Inferior parietal cortex (tissue), 1 donor: ENCODE results near the gene PACC1.
A peak's percentile ranks its signal among the peaks of the same experiment; 100 is the strongest.
"Not testable (repeated sequence)": the region's sequence is repeated elsewhere in the genome, so short reads cannot be mapped to it uniquely, and the experiment has no call there.

Experiments used
- DNase-seq: peaks from one replicate; pipeline ENCODE4 v3.0.0-alpha.2; 2016; ENCODE audit errors: extremely low spot score

The PACC1 gene

DNA sequence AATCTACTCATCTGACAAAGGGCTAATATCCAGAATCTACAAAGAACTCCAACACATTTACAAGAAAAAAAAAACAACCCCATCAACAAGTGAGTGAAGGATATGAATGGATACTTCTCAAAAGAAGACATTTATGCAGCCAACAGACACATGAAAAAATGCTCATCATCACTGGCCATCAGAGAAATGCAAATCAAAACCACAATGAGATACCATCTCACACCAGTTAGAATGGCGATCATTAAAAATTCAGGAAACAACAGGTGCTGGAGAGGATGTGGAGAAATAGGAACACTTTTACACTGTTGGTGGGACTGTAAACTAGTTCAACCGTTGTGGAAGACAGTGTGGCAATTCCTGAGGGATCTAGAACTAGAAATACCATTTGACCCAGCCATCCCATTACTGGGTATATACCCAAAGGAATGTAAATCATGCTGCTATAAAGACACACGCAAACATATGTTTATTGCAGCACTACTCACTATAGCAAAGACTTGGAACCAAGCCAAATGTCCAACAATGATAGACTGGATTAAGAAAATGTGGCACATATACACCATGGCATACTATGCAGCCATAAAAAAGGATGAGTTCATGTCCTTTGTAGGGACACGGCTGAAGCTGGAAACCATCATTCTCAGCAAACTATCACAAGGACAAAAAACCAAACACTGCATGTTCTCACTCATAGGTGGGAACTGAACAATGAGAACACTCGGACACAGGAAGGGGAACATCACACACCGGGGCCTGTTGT, 18.8 kb downstream of the PACC1 start:
- DNase-seq = not testable (repeated sequence)

DNA sequence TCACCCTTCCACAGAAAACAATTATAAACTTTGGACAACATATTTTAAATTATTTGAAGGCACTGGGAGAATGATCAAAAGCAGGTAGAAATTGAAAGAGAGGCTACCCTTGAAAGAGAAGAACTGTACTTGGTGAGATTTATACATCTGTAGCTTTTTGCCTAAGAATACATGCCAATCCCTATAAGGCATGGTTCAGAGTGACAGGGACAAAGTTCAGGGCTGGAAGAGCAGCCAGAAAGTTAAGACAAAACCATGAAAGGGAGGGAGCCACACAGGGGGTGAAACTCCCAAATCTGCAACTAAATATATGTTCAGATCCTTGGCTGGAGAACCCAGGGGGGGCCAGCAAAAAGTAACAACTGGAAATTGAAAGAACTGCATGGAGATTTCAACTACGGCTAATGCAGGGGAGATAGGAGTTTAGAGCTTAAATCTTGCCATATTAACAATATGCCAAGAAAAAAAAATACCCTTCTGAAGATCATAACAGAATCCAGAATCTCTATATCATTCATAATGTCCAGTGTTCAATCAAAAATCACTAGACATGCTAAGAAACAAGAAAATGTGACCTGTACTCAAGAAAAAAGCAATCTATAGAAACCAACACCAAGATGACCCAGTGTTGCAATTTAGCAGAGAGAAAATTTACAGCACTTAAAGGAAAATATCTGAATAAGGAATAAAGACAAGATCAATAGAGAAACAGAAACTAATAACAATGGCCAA, 25.5 kb downstream of the PACC1 start:
- no peak for DNase-seq

DNA sequence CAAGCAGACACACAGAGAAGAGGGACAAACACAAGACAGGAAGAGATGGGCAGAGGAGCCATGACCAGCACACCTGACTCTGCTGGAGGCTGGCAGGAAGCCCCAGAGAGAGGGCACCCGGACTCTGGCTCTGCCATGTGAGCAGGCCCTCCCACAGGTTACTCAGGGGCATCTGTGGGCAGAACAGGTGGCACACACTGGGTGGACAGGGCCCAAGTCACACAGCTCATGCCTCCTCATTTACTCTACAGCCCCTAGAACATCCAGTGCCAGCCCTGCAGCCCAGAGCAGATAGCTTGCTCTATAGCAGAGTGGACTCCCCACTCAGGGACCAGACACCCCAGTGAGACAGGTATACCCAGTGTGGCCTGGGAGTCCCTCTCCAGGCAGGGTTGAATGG, 28.7 kb downstream of the PACC1 start:
- no peak for DNase-seq

- DNase-seq = no peak
Measured at GRCh38 chr1:212381397-212382035, 33.2 kb downstream of the PACC1 start.

DNA sequence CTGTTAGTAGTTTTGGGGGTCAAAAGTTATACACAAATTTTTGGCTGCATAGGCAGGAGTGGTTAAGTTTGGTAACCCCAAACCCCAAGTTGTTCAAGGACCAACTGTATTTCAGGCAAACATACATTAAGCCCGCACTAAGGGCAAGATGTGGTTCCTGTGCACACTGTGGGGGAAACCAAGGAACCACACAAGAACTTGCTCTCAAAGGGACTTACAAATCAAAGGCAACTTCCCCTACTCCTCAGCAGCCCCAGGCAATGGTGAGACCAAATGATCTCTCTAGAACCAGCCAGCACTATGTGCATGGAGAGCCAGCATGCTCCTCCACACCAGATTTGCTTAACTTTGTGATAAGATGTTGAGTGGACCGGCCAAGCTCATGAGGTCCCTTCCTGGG, 35.3 kb downstream of the PACC1 start:
- DNase-seq = no peak

GRCh38 chr1:212377644-212378043, 37.0 kb downstream of the PACC1 start:
- DNase-seq = no peak

- DNase-seq = no peak
Measured at GRCh38 chr1:212375986-212376385, 38.7 kb downstream of the PACC1 start.

- DNase-seq = peak; percentile 66
Measured at GRCh38 chr1:212368073-212368484, 46.6 kb downstream of the PACC1 start.

GRCh38 chr1:212367474-212368072, 47.1 kb downstream of the PACC1 start:
- no peak for DNase-seq

DNA sequence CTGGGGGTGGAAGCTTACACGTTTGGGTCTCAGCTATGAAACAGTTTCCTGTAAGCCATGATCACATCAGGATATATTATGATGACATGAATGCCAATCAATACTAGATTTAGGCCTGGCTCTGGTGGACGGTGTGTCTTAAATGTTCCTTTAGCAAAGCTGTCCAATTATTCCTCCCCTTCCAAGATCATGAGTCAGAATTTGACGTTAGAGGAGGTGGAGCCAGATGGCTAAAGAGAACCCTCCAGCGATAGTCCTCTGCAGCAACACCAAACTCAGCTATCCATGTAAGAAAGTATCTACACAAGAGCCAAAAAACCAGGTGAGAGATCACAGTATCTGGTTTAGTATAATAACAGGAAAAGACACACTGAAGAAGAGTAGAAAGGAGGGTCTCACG, 47.8 kb downstream of the PACC1 start:
- DNase-seq = no peak

GRCh38 chr1:212364985-212365384, 49.7 kb downstream of the PACC1 start:
- no peak for DNase-seq

DNA sequence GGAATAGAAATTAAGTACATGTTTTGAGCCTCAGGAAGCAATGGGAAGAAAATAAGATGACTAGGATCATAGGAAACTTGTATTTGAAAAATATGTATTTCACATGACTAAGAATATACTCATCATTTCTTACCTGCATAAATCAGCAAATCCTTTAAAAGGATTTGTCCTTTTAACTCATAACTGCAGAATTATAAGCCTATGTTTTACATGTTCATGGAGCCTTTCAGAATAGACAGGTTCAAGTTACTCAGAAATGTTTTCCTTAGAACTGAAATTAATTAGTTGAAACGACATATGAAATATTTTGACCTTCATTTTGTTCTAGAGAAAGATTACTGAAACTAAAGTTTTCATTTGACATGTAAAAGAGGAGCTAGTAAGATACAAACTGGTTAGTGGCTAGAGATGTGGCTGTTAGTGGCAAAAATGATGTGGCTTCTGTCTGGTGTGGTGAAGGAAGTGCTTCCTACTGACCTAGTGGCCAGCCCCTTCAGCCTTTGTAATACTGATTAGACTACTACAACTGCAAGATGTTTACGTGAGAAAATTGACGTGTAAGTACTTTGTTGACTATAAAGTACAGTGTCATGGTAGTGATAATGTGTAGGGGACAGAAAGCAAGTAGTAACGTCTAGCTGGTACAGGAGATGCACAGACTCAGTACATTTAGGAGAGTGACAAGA, 54.7 kb downstream of the PACC1 start:
- no peak for DNase-seq

- no peak for DNase-seq
Measured at GRCh38 chr1:212355230-212355969, 59.3 kb downstream of the PACC1 start.

DNA sequence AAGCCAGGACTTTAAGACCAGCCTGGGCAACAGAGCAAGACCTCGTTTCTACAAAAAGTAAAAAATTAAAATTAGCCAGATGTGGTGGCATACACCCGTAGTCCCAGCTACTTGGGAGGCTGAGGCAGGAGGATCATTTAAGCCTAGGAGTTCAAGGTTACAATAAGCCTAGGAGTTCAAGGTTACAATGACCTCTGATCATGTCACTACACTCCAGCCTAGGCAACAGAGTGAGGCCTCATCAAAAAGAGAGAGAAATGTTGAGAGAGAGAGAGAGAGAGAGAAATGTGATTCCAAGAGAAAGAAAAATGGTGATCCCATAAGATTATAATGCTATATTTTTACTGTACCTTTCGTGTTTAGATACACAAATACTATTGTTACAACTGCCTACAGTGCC, 60.2 kb downstream of the PACC1 start:
- no peak for DNase-seq

DNA sequence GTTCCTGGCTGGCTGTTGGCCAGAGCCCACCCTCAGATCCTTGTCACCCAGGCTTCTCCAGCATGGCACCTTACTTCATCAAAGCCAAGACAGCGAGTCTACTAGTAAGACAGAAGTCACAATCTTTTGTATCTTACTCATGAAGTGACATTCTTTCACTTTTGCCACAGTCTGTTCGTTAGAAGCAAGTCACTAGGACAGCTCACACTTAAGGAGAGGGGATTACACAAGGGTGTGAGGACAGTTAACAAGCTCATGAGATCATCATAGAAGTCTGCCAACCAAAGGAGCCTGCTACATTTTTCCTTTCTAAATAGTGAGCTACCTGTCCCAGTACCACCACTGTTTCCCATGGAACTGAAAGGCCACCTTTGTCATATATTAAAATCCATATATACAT, 61.5 kb downstream of the PACC1 start:
- DNase-seq = no peak

DNA sequence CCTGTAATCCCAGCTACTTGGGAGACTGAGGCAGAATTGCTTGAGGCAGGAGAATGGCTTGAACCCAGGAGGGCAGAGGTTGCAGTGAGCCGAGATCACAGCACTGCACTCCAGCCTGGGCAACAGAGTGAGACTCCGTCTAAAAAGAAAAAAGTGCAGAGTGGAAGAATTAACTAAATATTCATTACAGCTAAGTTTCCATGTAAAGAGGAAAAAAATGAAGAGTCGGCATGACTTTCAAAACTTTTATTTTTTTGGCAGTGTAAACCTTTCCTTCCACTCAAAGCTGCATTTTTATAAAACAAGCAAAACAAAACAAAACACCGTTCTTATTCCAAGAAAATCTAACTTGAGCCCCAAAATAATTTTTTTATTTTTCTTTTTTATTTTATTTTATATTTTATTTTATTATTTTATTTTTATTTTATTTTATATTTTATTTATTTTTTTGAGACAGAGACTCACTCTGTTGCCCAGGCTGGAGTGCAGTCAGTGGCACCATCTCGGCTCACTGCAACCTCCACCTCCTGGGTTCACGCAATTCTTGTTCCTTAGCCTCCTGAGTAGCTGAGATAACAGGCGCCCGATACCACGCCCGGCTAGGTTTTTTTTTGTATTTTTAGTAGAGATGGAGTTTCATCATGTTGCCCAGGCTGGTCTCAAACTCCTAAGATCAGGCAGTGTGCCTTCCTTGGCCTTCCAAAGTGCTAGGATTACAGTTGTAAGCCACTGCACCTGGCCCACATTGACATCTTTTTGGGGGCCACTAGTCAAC, 62.9 kb downstream of the PACC1 start:
- no peak for DNase-seq

DNA sequence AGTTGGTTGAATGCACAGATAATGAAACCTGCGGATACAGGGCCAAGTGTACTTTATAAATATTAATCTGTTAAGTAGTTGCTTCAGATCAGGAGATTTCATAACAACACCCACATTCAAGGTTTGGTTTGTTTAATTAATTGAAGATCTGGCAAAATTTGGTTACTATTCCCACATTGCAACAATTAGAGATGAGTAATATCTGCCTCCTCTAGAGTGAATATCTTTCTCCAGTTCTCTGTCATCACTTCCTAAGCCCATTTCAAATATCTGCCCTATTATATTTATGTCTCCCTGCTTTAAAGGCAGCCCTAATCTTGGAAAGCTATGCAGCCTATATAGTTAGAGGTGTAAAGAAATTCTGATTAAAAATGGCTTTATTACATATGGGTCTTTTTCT, 68.1 kb downstream of the PACC1 start:
- DNase-seq = no peak

DNA sequence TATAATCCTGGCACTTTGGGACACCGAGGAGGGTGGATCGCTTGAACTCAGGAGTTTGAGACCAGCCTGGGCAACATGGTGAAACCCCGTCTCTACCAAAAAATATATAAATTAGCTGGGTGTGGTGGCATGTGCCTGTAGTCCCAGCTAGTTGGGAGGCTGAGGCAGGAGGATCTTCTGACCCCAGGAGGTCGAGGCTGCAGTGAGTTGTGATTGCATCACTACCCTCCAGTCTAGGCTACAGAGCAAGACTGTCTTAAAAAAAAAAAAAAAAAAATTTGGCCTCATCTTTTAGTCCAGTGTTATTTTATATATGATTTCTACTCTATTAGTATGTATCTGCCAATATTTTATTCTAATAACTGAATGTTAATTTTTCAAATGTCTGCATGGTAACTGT, 69.8 kb downstream of the PACC1 start:
- no peak for DNase-seq

GRCh38 chr1:212341090-212341489, 73.6 kb downstream of the PACC1 start:
- DNase-seq = no peak

DNA sequence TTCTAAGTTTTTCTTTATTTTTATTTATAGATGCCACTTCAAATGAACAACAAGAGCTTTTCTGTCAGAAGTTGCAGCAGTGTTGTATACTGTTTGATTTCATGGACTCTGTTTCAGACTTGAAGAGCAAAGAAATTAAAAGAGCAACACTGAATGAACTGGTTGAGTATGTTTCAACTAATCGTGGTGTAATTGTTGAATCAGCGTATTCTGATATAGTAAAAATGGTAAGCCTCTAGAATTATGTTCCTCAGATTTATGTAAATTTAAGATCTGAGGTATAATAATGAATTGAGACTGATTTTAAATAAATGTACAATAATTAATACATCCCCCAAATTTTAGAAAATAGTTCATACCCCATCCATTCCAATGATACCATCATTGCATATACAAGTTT, 85.6 kb downstream of the PACC1 start:
- DNase-seq = no peak
